Activated CD8-positive, alpha-beta T cell treated with anti-CD3 and anti-CD28 coated beads for 36 hours (primary cell): ENCODE results near the gene ZBTB44. TPM values are rescaled to one million over a fixed set of nuclear protein-coding genes. Genes with fewer than 3 reads are reported as not detected.

Experiments used
- ATAC-seq: fragments of 200-7000 bp; cut with Tn5 transposase; one replicate; pipeline ENCODE4 v1.10.0; 2021; ENCODE audit warnings: mild to moderate bottlenecking, moderate library complexity
- CTCF ChIA-PET: fragments of 350-600 bp; sonication (Branson Sonifier 250); formaldehyde crosslinking; loops from one replicate; lab custom pipeline; 2021; ENCODE audit warnings: antibody characterized with exemption; lab: Charles Lee
- POLR2A ChIA-PET: fragments of 350-600 bp; sonication (Branson Sonifier 250); formaldehyde crosslinking; loops from one replicate; lab custom pipeline; 2021; ENCODE audit warnings: antibody characterized with exemption; lab: Charles Lee
- DNase-seq: peaks from one replicate; pipeline ENCODE4 v3.0.0-alpha.2; 2020
- H3K27ac Mint-ChIP-seq: one replicate; pipeline ENCODE4 v1.8.0; 2021; ENCODE audit warnings: mild to moderate bottlenecking, mixed read lengths
- H3K27me3 Mint-ChIP-seq: one replicate; pipeline ENCODE4 v1.8.0; 2021; ENCODE audit warnings: mixed read lengths
- H3K36me3 Mint-ChIP-seq: one replicate; pipeline ENCODE4 v1.8.0; 2021; ENCODE audit warnings: low read depth, mixed read lengths
- H3K4me1 Mint-ChIP-seq: one replicate; pipeline ENCODE4 v1.8.0; 2021; ENCODE audit warnings: low read depth, mixed read lengths
- H3K4me3 Mint-ChIP-seq: one replicate; pipeline ENCODE4 v1.8.0; 2021; ENCODE audit warnings: mild to moderate bottlenecking, moderate library complexity, mixed read lengths
- H3K9me3 Mint-ChIP-seq: one replicate; pipeline ENCODE4 v1.8.0; 2021; ENCODE audit warnings: mixed read lengths
- intact Hi-C: fragments of 100-400 bp; cut with micrococcal nuclease; formaldehyde crosslinking; loops from one replicate; pipeline ENCODE4 v1.10.0; 2022
- total RNA-seq, 2 experiments: library from RNA; stranded (reverse); gene quantifications; one replicate each; pipeline ENCODE4 v1.2.3, GENCODE V29; 2021
- TF ChIP-seq, protein P1 (sequence below): fragments of 200-600 bp; IDR thresholded peaks from one replicate; pipeline ENCODE4 v1.8.0; 2022; ENCODE audit warnings: antibody characterized with exemption, mild to moderate bottlenecking

The ZBTB44 gene
- total RNA-seq, 2 experiments from 2014 or later = 43.0 to 43.7 TPM

DNA sequence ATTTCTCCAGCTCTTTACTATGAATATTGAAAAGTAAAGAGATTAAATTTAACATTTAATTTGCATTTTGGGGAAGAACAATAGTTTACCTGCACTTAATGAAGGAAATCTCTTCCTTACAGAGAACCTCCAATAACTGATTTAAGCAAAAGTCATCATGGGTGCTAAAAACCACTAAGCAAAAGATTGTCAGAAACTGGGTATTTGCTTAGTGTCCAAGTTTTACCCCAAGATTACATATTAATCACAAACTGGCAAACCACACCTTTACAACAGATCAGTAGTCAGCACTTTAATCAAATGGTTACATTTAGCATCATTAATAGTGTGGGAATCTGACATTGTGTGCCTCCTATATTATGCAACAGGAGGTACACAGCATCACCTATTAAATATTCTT is 2.7 kb downstream of the ZBTB44 start:
- no peak for DNase-seq
- H3K9me3 Mint-ChIP-seq = no peaks in the 10 kb centered on the region
- H3K27ac Mint-ChIP-seq = no peak overlapping the region

DNA sequence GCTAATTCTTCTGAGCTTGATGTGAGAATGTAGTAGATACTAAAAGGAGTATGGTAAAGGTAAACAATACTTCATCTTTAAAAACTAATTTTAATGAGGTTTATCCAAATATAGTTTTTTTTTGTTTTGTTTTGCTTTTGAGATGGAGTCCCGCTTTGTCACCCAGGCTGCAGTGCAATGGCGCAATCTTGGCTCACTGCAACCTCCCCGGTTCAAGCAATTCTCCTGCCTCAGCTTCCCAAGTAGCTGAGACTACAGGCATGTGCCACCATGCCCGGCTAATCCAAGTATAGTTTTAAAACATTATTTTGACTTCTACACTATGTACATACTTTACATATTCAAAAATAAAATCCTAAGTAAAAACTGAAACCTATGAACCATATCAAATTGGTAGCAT is 4.1 kb downstream of the ZBTB44 start:
- intact Hi-C loops = no loop called here
- Mint-ChIP-seq H3K9me3 (peaks cover 5% of the 10 kb centered on the region), H3K4me3 (no peak overlapping the region), H3K36me3 (peaks cover 38% of the 10 kb centered on the region), H3K4me1 (peaks cover 39% of the 10 kb centered on the region), H3K27me3 (no peaks in the 10 kb centered on the region), H3K27ac (no peak overlapping the region)
- TF ChIP-seq, protein P1, sequence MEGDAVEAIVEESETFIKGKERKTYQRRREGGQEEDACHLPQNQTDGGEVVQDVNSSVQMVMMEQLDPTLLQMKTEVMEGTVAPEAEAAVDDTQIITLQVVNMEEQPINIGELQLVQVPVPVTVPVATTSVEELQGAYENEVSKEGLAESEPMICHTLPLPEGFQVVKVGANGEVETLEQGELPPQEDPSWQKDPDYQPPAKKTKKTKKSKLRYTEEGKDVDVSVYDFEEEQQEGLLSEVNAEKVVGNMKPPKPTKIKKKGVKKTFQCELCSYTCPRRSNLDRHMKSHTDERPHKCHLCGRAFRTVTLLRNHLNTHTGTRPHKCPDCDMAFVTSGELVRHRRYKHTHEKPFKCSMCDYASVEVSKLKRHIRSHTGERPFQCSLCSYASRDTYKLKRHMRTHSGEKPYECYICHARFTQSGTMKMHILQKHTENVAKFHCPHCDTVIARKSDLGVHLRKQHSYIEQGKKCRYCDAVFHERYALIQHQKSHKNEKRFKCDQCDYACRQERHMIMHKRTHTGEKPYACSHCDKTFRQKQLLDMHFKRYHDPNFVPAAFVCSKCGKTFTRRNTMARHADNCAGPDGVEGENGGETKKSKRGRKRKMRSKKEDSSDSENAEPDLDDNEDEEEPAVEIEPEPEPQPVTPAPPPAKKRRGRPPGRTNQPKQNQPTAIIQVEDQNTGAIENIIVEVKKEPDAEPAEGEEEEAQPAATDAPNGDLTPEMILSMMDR = no peak
- ChIA-PET POLR2A (interaction anchor here (1.2 kb wide), 1 partner anchor 31 kb away, joined by 3 read pairs; no protein-coding TSS in a partner anchor), CTCF (no interaction called here)
- ATAC-seq (no peak), DNase-seq (no peak)

More for the DNA sequence above, 2.7 kb downstream of the ZBTB44 start:
- intact Hi-C loops = no loop called here
- Mint-ChIP-seq H3K4me1 (peaks cover 42% of the 10 kb centered on the region), H3K4me3 (peak overlapping the region; percentile 97), H3K36me3 (peaks cover 31% of the 10 kb centered on the region), H3K27me3 (no peaks in the 10 kb centered on the region)
- TF ChIP-seq, protein P1 = no peak
- ChIA-PET POLR2A (no interaction called here), CTCF (interaction anchor here (1.1 kb wide), 1 partner anchor 99 kb away, joined by 3 read pairs; no protein-coding TSS in a partner anchor)
- no peak for ATAC-seq

DNA sequence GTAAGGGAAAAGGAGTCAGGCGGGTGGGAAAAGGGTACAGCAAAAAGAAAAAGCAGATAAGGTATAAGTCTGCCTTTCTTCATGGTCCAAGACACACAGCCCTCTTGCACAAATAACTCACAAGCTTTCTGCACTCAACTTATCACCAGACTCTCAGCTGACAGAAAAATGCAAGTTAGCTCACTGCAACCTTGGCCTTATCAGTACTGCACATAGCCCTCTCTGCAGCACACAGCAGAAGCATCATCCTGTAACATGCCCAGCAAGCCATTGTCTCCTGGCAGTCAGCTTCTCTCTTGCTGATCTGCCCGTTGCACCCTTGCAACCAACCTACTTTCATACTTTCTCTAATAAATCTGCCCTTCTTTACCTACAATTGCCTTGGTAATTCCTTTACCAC is 5.8 kb downstream of the ZBTB44 start:
- CTCF ChIA-PET = interaction anchor here (1.1 kb wide), 1 partner anchor 10 kb away, joined by 3 read pairs; no protein-coding TSS in a partner anchor
- TF ChIP-seq, protein P1 = no peak

DNA sequence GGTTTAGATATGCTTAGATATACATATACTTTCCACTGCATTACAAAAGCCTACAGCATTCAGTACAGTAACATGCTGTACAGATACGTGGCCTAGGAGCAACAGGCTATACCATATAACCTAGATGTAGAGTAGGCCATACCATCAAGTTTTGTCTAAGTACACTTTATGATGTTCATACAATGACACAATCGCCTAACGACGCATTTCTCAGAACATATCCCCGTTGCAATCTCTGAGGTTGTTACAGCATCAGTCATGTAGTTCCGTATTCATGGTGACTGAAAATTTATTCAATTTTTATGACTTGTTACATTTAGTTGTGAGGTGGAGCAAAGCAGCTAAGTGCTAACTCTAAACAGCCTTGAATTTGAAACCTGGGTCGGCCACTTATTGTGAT is 6.7 kb downstream of the ZBTB44 start:
- H3K4me3 Mint-ChIP-seq = no peak overlapping the region
- CTCF ChIA-PET = interaction anchor here (1.1 kb wide), 1 partner anchor 9 kb away, joined by 3 read pairs; no protein-coding TSS in a partner anchor
- H3K4me1 Mint-ChIP-seq = peaks cover 49% of the 10 kb centered on the region
- H3K27ac Mint-ChIP-seq = no peak overlapping the region
- H3K27me3 Mint-ChIP-seq = no peaks in the 10 kb centered on the region
- POLR2A ChIA-PET = interaction anchor here (0.6 kb wide), 1 partner anchor 80 kb away, joined by 4 read pairs; no protein-coding TSS in a partner anchor
- DNase-seq = no peak
- TF ChIP-seq, protein P1 = no peak
- no peak for ATAC-seq
- intact Hi-C loops = no loop called here
- H3K9me3 Mint-ChIP-seq = peaks cover 13% of the 10 kb centered on the region
- H3K36me3 Mint-ChIP-seq = peaks cover 40% of the 10 kb centered on the region

More for the DNA sequence above, 5.8 kb downstream of the ZBTB44 start:
- Mint-ChIP-seq H3K36me3 (peaks cover 40% of the 10 kb centered on the region), H3K4me1 (peaks cover 51% of the 10 kb centered on the region), H3K9me3 (peaks cover 13% of the 10 kb centered on the region), H3K27ac (peak overlapping the region; percentile 37), H3K27me3 (no peaks in the 10 kb centered on the region), H3K4me3 (no peak overlapping the region)
- POLR2A ChIA-PET = no interaction called here
- ATAC-seq (no peak), DNase-seq (no peak)
- intact Hi-C loops = no loop called here

DNA sequence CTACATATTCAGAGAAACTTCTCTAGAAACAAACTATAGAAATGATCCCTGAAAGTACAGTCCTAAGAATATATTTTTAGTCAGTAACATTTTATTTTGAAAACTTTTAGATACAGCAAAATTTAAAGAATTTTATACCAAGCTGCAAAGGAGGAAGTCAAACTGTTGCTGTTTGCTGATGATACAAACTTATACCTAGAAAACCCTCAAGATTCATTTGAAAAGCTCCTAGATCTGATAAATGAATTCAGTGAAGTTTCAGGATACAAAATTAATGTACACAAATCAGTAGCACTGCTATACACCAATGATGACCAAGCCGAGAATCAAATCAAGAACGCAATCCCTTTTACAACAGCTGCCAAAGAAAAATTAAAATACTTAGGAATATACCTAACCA is 10.1 kb downstream of the ZBTB44 start:
- TF ChIP-seq, protein P1 = no peak
- POLR2A ChIA-PET = interaction anchor here (0.6 to 1.1 kb wide), 2 partner anchors 9 to 11 kb away, joined by 3 to 5 read pairs; no protein-coding TSS in a partner anchor
- H3K27ac Mint-ChIP-seq = no peak overlapping the region
- intact Hi-C loops = no loop called here
- H3K4me3 Mint-ChIP-seq = no peak overlapping the region
- H3K9me3 Mint-ChIP-seq = peaks cover 15% of the 10 kb centered on the region
- H3K4me1 Mint-ChIP-seq = peaks cover 51% of the 10 kb centered on the region
- no peak for DNase-seq
- H3K27me3 Mint-ChIP-seq = no peaks in the 10 kb centered on the region
- no peak for ATAC-seq
- H3K36me3 Mint-ChIP-seq = peaks cover 53% of the 10 kb centered on the region
- CTCF ChIA-PET = interaction anchor here (0.8 to 1.4 kb wide), 2 partner anchors 67 to 159 kb away, joined by 3 read pairs; no protein-coding TSS in a partner anchor
